ENCODE results near the gene LEKR1. TPM values are rescaled to one million over a fixed set of nuclear protein-coding genes. Genes with fewer than 3 reads are reported as not detected.

The LEKR1 gene
- polyA plus RNA-seq, 1 experiment = 0.12 TPM

GRCh38 chr3:157069846-157070677 lies 243.9 kb downstream of the LEKR1 start:
- Histone ChIP-seq H3K27me3 (ENCODE audit: control insufficient read depth, insufficient read depth, low read length) (no peaks in the 10 kb centered on the region; the same call in 1 of the 2 replicates), H3K4me3 (ENCODE audit: low read depth, low read length) (no peak overlapping the region), H3K36me3 (ENCODE audit: control insufficient read depth, insufficient read depth, low read length) (no peaks in the 10 kb centered on the region)
- no peak for TF ChIP-seq CTCF (IDR thresholded peaks at IDR 0.05; ENCODE audit: insufficient read depth, low read depth, low read length)
- ChIA-PET CTCF (no interaction called here), POLR2A (no interaction called here)
- no peak for DNase-seq (ENCODE audit: low read depth)

- POLR2A ChIA-PET = no interaction called here
- Histone ChIP-seq H3K4me3 (ENCODE audit: low read depth, low read length) (no peak overlapping the region), H3K36me3 (ENCODE audit: control insufficient read depth, insufficient read depth, low read length) (no peaks in the 10 kb centered on the region), H3K27me3 (ENCODE audit: control insufficient read depth, insufficient read depth, low read length) (no peaks in the 10 kb centered on the region; the same call in 1 of the 2 replicates)
- CTCF ChIA-PET = no interaction called here
- no peak for TF ChIP-seq CTCF (IDR thresholded peaks at IDR 0.05; ENCODE audit: insufficient read depth, low read depth, low read length)
- no peak for DNase-seq (ENCODE audit: low read depth)
These were observed 244.5 kb downstream of the LEKR1 start for GRCh38 chr3:157070678-157070999.

- DNase-seq (ENCODE audit: low read depth) = no peak
- no peaks in the 10 kb centered on the region; the same call in 1 of the 2 replicates for H3K27me3 ChIP-seq (ENCODE audit: control insufficient read depth, insufficient read depth, low read length)
- CTCF ChIA-PET = interaction anchor here (1.0 kb wide), 1 partner anchor 58 kb away, joined by 3 read pairs; no protein-coding TSS in a partner anchor
- TF ChIP-seq CTCF (IDR thresholded peaks at IDR 0.05; ENCODE audit: insufficient read depth, low read depth, low read length) = no peak
- H3K36me3 ChIP-seq (ENCODE audit: control insufficient read depth, insufficient read depth, low read length) = no peaks in the 10 kb centered on the region
- H3K4me3 ChIP-seq (ENCODE audit: low read depth, low read length) = no peak overlapping the region
- POLR2A ChIA-PET = no interaction called here
These were observed 245.8 kb downstream of the LEKR1 start for GRCh38 chr3:157071744-157072525.

GRCh38 chr3:157073810-157074209 lies 247.7 kb downstream of the LEKR1 start:
- ChIA-PET CTCF (interaction anchor here (0.7 kb wide), 1 partner anchor 380 kb away, joined by 4 read pairs; no protein-coding TSS in a partner anchor), POLR2A (no interaction called here)
- no peaks in the 10 kb centered on the region; the same call in 1 of the 2 replicates for H3K27me3 ChIP-seq (ENCODE audit: control insufficient read depth, insufficient read depth, low read length)
- H3K4me3 ChIP-seq (ENCODE audit: low read depth, low read length) = no peak overlapping the region
- no peaks in the 10 kb centered on the region for H3K36me3 ChIP-seq (ENCODE audit: control insufficient read depth, insufficient read depth, low read length)
- peak; percentile 83 for DNase-seq (ENCODE audit: low read depth)
- no peak for TF ChIP-seq CTCF (IDR thresholded peaks at IDR 0.05; ENCODE audit: insufficient read depth, low read depth, low read length)

- Histone ChIP-seq H3K4me3 (ENCODE audit: low read depth, low read length) (no peak overlapping the region), H3K36me3 (ENCODE audit: control insufficient read depth, insufficient read depth, low read length) (no peaks in the 10 kb centered on the region), H3K27me3 (ENCODE audit: control insufficient read depth, insufficient read depth, low read length) (no peaks in the 10 kb centered on the region; the same call in 1 of the 2 replicates)
- CTCF ChIA-PET = no interaction called here
- no peak for DNase-seq (ENCODE audit: low read depth)
- POLR2A ChIA-PET = no interaction called here
- TF ChIP-seq CTCF (IDR thresholded peaks at IDR 0.05; ENCODE audit: insufficient read depth, low read depth, low read length) = no peak
These were observed 248.3 kb downstream of the LEKR1 start for GRCh38 chr3:157074490-157074889.
